HG02970 (cell line): ENCODE results near the gene BTNL2.
"Not testable (repeated sequence)": the region's sequence is repeated elsewhere in the genome, so short reads cannot be mapped to it uniquely, and the experiment has no call there.

Experiments used
- ATAC-seq: cut with Tn5 transposase; IDR thresholded peaks from one replicate; pipeline ENCODE4 v1.9.1; 2021; ENCODE audit warnings: mild to moderate bottlenecking, moderate library complexity, moderate number of reproducible peaks; ENCODE audit not compliant: unreplicated experiment, low FRiP score

The BTNL2 gene

DNA sequence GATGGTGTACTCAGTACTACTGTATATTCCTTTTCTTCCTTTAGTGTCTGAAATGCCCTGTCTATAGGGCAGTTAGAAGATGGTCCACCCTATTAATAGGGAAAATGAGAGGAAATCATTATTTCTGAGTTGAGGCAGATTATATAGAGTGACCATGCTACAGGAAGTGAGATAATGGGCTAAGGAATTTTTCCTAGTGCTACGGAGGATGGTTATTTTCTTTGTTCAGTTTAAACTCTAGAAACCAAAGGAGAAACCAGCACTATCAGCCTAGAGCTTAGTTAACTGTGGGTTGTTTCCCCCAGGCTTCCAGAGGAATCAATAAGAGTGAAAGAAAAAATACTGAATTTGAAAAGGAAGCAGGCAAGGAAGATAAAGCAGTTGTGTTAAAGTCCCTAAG lies 35.8 kb downstream of the BTNL2 start:
- ATAC-seq, result no peak

DNA sequence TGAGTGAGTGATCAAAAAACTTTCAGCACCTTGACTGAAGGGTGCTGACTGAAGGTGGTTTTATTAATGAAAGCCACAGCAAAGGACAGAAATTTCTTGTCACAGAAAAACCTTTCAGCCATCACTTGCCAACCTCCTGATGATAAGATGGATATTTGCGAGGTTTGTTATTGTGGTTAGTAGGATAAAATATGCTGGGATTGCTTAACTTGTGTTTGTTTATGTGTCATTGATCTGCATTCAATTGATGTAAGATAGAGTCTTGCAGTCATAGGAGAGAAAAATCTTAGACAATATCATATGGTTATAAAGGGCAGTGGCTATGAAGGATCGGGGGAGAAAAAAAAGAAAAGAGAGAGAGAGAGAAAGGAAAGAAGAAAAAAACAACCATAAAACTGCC lies 36.5 kb downstream of the BTNL2 start:
- ATAC-seq, result no peak

GRCh38 chr6:32369660-32370059 lies 37.3 kb downstream of the BTNL2 start:
- no peak for ATAC-seq

- ATAC-seq, result no peak
Measured at GRCh38 chr6:32367644-32368043, 39.3 kb downstream of the BTNL2 start.

DNA sequence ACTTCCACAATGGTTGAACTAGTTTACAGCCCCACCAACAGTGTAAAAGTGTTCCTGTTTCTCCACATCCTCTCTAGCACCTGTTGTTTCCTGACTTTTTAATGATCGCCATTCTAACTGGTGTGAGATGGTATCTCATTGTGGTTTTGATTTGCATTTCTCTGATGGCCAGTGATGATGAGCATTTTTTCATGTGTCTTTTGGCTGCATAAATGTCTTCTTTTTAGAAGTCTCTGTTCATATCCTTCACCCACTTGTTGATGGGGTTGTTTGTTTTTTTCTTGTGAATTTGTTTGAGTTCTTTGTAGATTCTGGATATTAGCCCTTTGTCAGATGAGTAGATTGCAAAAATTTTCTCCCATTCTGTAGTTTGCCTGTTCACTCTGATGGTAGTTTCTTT lies 47.8 kb downstream of the BTNL2 start:
- ATAC-seq, result not testable (repeated sequence)

DNA sequence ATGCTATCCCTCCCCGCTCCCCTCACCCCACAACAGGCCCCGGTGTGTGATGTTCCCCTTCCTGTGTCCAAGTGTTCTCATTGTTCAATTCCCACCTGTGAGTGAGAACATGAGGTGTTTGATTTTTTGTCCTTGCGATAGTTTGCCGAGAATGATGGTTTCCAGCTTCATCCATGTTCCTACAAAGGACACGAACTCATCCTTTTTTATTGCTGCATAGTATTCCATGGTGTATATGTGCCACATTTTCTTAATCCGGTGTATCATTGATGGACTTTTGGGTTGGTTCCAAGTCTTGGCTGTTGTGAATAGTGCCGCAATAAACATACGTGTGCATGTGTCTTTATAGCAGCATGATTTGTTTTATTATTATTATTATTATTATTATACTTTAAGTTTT lies 48.4 kb downstream of the BTNL2 start:
- ATAC-seq, result not testable (repeated sequence)

DNA sequence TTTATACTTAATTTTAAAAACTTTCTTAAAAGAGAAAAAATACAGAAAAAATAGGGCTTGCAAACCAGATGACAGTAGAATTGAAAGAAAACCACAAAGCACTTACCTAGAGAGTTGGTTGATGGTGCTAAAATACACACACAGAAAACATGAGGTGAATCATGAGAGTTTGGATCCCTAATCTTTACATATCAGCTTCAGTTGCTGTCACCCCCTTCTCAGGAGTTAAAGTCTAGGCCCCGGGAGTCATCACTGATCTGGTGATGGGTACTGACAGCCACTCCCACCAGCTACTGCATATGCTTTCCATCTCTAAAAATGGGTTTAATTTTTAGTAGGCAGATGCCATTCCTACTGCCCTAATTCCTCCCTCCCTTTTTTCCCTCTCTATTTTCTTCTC lies 52.0 kb downstream of the BTNL2 start:
- no peak for ATAC-seq

DNA sequence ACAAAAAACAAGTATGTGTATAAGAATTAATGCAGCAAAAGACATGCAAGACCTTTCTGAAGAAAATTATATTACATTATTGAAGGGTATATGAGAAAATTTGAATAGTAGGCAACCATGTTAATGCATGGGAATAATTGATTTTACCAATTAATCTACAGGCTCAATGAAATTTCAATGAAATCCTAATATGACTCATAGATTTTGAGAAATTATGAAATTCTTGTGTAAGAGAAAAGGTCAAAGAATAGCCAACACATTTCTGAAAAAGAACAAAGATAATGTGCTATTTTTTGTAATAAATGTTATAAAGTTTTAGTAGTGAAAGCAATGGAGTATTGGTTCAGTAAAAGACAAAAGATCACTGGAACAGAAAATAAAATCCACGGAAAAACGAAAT lies 53.6 kb downstream of the BTNL2 start:
- no peak for ATAC-seq
